ENCODE measurements around the gene STIP1.

STIP1 gene

DNA sequence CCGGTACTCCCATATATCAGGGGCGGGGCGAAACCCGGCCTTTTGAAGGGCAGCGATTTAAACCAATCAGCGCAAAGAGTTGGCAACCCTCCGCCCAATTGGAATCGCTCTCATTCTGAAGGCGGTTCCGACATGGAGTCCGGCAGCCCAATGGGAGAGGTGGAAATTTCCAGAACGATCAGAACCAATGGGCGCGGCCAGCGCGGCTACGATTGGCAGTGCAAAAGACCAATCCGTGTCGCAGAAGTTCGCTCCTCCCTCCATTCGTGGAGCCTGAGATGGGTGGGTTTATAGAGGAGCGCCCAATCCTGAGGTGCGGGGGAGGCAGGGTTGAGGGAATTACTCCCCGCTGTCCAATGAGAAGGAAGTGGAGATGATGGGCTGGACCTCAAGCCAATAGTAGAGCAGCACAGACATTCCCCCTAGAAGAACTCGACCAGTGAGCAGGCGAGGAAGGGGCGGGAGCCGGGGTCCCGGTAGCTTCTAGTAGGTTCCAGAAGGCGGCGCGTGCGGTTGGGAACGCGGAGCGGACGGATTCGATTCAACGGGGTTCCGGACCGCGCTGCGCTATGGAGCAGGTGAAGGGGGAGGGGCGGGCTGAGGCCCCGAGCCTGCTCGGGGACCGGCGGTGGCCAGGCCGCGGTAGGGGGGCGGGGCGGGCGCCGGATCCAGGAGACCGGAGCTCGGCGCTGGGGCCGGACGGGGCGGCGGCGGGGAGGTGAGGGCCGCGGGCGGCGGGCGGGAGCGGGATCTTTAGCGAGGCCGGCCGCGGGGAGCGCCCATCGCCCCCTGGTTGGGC is at the start of gene STIP1:
STIP1 (plus strand) TSS at position 479 of the 799 bp plus-strand sequence; CDS start at position 570, 91 bp downstream.
- DNase-seq = peak; percentile 100

GRCh38 chr11:64136765-64137441 is 49.1 kb upstream of the STIP1 start:
- peak; percentile 34 for DNase-seq

GRCh38 chr11:64138398-64138797 is 47.6 kb upstream of the STIP1 start:
- DNase-seq = no peak

DNA sequence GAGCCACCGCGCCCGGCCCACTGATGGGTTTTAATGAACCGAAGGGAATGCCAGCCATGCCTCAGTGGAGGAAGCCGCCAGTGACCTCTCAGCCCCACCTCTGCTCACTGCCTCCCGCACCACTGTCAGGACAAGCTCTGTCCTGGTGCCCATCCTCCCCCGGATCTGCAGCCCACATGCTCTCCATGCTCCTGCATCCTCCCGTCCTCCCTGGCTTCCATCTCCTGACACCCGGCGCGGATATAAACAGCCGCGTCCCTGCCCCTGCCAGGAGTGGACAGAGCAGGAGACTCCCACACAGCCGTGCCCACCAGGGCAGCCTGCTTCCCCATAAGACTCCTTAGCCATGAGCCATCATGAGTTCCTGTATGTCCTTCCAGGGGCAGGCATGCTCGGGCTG is 46.9 kb upstream of the STIP1 start:
- DNase-seq = no peak

DNA sequence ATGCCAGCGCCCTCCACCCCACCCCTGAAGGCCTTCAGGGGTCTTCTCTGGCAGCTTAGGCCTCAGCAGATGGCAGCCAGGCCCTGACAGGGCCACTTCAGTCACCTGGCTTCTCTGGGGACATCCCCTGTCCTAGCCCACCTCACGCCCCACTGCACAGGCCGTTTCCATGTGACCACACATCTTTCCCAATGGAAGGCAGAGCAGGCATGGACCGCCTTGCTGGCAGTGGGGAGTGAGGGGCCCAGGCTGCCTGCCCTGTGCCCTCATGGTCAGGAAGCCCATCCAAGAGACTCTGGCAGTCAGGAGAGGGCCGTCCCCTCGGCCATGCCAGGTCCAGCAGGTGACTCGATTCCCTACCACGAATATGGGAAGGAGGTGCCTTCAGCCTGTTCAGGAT is 45.9 kb upstream of the STIP1 start:
- no peak for DNase-seq

GRCh38 chr11:64141081-64141783 is 44.7 kb upstream of the STIP1 start:
- no peak for DNase-seq

GRCh38 chr11:64144587-64145472 is 41.1 kb upstream of the STIP1 start:
- peak; percentile 90 for DNase-seq

GRCh38 chr11:64146036-64146955 is 39.7 kb upstream of the STIP1 start:
- DNase-seq = peak; percentile 93

- peak; percentile 84 for DNase-seq
These were observed 37.6 kb upstream of the STIP1 start for GRCh38 chr11:64148226-64148916.

- DNase-seq = no peak
These were observed 36.9 kb upstream of the STIP1 start for GRCh38 chr11:64148917-64149617.

DNA sequence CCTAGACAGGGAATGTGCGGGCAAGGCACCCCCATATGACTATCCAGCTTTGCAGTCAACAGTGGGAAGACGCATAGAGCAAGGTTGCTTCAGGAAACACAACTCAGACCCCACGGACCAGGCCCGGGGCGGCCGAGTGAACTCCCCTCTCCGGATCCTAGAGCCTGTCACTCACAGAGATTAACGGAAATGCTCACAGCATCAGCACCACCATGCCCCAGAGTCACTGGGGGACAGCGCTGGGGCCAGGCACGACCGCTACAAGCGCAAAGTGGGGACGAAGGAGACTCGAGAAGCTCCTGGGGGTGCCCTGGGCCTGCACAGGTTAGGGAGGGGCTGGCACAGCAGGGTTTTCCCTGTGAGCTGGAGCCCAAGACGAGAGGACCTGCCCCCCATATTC is 35.9 kb upstream of the STIP1 start:
- no peak for DNase-seq

GRCh38 chr11:64150481-64151239 is 35.3 kb upstream of the STIP1 start:
- no peak for DNase-seq

DNA sequence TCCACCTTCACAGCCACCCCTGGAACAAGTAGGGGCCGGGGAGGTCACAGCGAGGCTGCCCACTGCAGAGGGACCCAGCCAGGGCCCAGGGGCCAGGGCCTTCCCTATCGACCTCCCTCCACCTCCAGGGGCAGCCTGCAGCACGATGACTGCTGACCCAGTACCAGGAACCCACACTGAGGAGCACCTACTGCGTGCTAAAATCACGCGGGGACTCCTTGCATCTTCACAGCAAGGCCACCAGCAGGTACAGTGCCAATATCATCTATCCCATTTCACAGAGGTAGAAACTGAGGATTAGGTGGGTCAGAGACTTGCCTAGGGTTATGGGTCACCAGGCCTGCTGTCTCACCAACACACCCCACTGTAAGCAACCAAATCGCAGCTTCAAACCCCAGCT is 34.6 kb upstream of the STIP1 start:
- no peak for DNase-seq

- peak; percentile 53 for DNase-seq
These were observed 32.9 kb upstream of the STIP1 start for GRCh38 chr11:64152841-64153691.

GRCh38 chr11:64153812-64154211 is 32.2 kb upstream of the STIP1 start:
- DNase-seq = no peak

DNA sequence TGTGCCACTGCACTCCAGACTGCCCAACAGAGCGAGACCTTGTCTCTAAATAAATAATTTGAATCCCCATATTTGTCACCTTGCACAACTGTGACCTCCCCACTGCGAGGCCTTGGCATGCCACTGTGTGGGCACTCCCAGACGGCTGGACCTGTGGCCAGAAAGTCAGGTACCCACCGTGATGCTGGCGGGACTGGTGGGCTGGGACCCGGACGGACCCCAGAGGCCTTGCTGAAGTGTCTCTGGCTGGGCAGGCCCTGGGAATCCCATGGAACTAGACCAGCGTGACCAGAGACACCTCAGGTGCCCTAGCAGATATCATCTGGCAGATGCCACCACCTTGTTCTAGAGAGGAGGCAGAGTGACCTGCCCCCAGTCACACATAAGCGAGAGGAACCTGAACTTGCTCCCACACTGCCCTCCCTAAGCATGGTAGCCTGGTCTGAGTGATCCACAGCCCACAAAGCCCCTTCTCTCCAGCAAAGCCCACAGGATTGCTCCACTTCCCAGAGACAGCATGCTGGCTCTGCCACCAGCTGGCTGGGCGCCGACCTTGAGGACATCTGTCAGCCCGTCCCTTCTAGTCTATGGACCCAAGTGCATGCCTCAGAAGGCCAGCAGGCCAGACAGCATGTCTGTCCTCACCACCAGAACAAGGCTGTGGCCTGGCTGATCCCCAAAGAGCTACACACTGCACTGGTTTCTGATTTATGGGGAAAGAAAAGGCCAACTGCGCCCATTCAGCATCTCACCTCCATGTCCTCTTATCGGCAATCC is 29.5 kb upstream of the STIP1 start:
- DNase-seq = peak; percentile 72

- DNase-seq = peak; percentile 33
These were observed 28.2 kb upstream of the STIP1 start for GRCh38 chr11:64157631-64158394.

All from NCI-H82 (cell line).